NCI-H446 (cell line): ENCODE measurements around the gene GNG13.
"Not testable (repeated sequence)": the region's sequence is repeated elsewhere in the genome, so short reads cannot be mapped to it uniquely, and the experiment has no call there.

Experiments
- DNase-seq, 2 experiments: peaks; one replicate each; lab custom pipeline; 2025; lab: John Stamatoyannopoulos, UW

GNG13 gene

DNA sequence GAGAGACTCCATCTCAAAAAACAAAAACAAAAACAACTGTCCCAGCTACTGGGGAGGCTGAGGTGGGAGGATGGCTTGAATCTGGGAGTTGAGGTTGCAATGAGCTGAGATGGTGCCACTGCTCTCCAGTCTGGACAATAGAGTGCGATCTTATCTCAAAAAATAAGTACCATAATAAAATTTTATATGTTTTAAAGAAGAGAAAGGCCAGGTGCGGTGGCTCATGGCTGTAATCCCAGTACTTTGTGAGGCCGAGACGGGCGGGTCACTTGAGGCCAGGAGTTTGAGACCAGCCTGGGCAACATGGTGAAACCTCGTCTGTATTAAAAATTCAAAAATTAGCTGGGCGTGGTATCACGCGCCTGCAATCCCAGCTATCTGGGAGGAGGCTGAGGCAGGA lies 23.7 kb downstream of the GNG13 start:
- no peak for DNase-seq

DNA sequence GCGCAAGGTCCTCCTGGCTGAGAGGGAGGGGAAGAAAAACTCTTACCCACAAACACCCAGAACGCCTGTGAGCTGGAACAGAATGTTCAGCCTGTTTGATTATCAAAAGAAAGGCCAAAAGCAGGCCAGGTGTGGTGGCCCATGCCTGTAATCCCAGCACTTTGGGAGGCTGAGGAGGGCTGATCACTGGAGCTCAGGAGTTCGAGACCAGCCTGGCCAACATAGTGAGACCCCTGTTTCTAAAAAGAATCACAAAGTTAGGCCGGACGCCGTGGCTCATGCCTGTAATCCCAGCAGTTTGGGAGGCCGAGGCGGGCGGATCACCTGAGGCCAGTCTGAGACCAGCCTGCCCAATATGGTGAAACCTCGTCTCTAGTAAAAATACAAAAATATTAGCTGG lies 24.2 kb downstream of the GNG13 start:
- DNase-seq = not testable (repeated sequence)

DNA sequence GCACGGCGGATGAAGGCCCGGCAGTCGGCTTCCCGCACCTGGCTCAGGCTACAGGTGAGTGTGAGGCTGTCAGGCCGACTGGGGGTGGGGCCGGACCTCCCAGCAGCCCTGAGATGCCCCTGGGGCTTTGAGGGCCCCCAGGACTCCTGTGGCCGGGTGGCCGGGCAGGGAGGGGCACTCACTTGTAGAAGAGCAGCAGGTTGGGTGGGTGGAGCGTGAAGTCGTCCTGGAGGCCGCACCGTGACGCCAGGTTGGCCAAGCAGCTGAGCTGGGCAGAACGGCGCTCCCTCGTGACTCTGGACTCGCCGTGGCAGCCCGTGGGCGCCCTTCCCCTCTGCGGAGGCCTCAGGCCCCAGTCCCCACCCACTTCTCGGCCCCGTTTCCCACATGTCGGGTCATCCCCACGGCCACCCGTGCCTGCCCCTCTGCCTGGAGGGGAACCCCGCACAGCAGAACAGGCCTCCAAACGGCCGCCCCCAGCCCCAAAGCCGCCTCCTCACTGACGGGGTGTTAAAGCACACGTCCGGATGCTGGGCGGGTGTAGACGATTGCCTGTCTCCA lies 25.2 kb downstream of the GNG13 start:
- no peak for DNase-seq

DNA sequence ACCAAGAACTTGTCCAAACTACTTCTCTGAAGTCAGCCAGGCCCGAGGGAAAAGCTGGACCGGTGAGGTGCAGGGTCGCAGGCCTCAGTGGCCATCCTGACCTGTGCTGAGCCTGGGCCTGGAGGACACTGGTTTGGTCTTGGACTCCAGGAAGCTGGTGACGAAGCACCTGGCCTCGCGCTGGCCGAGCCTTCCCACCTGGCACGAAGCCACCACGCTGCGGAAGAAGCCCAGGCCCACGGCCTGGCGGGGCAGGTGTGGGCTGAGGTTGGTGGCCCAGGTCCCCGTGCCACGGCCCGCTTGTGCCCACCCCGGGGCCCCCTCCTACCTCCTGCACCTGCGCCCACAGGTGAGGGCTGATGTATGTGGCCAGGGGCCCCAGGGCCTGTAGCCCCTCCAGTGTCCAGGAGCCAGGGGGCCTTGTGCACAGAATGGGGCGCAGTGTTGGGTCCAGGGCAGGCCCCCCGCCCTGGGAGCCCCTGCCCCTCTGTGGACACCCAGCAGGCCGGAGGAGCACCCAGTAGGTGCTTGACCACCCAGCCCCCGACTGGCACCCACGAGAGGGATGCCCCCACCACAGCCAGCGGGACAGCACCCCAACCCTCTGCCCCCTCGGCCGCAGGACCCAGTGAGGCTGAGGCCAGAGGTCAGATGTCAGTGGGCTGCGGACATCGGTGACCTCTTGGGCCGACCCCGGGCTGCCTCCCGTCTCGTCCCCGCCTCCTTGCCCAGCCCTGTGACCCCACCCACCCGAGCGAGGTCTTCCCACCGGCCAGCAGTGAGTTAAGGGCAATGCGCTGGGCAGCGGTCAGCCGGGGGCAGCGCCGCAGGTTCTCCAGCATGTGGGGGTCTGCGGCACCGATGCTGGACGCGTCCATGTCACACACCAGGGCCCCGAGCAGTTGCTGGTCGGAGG lies 26.2 kb downstream of the GNG13 start:
- no peak for DNase-seq

DNA sequence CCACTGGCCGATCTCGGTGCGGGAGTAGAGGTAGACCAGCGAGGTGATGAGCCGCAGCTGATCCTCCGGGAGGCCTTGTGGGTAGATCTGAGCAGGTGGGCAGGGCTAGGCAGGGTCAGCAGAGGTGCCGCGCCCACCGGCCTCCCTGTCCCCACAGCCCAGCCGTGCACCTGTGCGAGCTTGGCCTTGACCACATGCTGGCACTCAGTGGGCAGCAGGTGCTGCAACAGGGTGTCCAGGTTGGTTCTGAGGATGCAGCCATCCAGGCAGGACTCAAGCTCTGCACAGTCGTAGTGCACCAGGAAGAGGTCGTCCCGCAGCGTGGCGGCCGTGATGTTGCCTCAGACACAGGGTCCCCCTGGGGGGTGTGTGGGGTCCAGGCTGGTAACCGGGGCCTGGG lies 27.6 kb downstream of the GNG13 start:
- DNase-seq = no peak

DNA sequence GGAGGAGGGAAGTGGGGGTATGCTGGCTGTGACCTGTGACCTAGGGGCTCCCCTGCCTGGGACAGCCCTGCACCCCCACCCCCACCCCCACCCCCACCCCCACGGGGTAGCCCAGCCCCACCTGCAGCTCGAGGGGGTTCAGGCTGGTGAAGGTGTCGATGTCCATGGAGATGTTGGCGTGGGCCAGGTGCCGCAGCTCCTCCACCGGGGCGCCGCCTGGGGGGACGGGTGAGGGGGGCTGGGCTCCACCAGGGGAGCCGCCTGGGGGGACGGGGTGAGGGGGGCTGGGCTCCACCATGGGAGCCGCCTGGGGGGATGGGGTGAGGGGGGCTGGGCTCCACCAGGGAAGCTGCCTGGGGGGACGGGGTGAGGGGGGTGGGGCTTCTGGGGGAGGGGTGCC lies 30.1 kb downstream of the GNG13 start:
- no peak for DNase-seq

DNA sequence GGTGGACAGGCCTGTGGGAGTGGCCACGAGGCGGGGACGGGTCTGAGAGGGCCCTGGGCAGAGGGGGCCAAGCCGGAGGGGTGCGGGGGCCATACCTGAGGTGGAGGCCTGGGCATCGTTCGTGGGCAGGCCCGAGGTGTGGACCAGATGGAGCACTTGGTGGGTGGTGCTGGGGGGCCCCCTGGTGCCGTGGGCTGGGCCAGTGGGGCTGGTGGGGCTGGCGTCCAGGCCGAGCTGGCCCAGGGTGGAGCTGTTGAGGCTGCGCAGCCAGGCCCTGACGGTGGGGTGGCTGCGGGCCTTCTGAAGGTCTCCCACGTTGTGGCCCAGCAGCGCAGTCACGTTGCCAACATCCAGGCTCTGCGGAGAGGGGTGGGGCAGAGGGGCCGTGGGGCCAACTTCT lies 30.6 kb downstream of the GNG13 start:
- DNase-seq = no peak

DNA sequence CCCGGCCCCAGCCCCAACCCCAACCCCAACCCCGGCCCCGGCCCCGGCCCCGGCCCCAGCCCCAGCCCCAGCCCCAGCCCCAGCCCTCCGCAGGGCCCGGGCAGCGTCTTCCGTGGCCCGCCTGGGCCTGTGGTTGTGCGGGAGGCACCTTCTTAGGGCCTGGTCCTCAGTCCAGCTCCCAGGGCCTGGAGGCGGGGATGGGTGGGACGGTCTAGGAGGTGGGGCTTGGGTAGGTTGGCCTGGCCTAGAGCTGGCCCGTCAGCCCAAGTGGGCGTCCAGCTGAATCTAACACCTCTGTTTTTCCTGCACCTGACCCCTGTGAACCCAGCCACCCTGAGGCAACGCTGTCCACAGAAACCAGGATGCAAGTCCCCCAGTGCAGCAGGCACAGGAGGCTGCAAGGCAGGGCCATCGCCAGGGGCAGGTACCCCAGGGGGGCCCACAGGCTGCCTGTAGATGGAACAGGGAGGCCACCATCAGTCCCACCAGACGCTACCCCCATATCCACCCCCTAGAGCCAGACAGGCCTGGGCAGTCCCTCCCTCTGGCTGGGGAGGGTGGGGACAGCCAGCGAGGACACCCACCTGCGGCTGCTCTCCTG lies 31.2 kb downstream of the GNG13 start:
- no peak for DNase-seq

DNA sequence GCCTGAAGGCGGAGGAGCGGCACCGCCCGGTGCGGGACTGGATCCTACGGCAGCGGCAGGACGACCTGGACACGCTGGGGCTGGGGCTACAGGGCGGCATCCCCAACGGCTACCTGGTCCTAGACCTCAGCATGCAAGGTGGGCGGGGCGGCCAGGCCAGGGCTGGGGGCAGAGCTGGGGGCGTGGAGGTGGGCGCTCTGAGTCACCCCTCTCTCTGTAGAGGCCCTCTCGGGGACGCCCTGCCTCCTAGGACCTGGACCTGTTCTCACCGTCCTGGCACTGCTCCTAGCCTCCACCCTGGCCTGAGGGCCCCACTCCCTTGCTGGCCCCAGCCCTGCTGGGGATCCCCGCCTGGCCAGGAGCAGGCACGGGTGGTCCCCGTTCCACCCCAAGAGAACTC lies 32.1 kb downstream of the GNG13 start:
- no peak for DNase-seq

DNA sequence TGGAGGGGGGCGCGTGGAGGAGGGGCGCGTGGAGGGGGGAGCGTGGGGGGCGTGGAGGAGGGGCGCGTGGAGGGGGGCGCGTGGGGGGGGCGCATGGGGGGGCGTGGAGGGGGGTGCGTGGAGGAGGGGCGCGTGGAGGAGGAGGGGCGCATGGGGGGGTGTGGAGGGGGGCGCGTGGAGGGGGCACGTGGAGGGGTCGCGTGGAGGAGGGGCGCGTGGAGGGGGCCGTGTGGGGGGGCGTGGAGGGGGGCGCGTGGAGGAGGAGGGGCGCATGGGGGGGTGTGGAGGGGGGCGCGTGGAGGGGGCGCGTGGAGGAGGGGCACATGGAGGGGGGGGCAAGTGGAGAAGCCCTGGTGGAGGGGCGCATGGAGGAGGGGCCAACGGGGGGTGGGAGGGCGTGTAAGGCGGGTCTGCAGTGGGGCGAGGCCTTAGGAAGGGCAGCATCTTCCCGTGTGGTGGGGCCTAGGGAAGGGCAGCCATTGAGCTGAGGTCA lies 32.7 kb downstream of the GNG13 start:
- DNase-seq = no peak

DNA sequence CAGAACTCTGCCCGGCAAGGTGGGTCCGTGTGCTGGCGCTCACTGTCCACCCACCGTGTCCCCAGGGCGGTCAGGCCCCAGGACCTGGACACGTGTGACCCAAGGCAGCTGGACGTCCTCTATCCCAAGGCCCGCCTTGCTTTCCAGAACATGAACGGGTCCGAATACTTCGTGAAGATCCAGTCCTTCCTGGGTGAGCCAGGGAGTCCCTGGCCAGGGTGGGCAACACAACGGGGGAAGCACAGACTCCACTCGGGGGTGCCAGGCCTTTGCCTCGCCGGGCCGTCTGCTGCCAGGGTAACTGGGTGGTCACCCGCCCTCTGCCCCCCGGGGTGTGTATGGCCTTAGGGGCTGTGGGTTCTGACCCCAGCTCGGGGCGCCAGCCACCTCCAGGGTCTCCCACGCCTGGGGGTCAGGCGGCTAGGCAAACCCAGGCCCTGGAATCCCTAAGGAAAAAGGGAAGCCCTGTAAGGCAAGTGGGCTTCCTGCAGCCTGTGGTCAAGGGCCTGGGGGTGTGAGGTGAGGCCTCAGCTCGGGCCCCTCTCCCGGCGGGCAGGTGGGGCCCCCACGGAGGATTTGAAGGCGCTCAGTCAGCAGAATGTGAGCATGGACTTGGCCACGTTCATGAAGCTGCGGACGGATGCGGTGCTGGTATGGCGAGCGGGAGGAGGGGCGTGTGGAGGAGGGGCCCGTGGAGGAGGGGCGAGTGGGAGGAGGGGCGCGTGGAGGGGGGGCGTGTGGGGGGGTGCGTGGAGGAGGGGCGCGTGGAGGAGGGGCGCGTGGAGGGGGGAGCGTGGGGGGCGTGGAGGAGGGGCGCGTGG lies 33.5 kb downstream of the GNG13 start:
- DNase-seq = no peak

DNA sequence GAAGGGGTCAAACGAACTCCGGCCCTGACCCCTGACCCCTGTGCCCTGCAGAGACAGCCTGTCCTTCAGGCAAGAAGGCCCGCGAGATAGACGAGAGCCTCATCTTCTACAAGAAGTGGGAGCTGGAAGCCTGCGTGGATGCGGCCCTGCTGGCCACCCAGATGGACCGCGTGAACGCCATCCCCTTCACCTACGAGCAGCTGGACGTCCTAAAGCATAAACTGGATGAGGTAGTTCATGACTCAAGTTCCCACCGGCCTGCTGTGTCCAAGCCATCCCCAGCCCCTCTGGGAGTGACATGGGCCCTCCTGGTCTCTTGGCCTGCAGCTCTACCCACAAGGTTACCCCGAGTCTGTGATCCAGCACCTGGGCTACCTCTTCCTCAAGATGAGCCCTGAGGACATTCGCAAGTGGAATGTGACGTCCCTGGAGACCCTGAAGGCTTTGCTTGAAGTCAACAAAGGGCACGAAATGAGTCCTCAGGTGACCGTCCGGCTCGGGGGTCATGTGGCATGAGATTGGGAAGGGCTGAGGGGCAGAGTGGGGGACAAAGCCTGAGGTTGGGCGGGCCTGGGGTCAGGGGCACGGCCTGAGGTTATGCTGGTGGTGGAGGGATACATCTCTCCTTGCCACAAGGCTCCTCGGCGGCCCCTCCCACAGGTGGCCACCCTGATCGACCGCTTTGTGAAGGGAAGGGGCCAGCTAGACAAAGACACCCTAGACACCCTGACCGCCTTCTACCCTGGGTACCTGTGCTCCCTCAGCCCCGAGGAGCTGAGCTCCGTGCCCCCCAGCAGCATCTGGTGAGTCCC lies 34.3 kb downstream of the GNG13 start:
- no peak for DNase-seq

DNA sequence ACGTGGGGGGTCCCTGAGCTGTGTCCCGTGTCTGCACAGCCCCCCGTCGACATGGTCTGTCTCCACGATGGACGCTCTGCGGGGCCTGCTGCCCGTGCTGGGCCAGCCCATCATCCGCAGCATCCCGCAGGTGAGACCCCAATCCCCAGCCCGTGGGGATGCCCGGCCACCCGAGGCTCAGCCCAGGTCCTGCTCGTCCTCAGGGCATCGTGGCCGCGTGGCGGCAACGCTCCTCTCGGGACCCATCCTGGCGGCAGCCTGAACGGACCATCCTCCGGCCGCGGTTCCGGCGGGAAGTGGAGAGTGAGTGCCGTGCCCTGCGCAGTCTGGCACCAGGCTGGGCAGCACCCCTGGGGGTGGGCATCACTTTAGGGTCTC lies 35.1 kb downstream of the GNG13 start:
- no peak for DNase-seq

DNA sequence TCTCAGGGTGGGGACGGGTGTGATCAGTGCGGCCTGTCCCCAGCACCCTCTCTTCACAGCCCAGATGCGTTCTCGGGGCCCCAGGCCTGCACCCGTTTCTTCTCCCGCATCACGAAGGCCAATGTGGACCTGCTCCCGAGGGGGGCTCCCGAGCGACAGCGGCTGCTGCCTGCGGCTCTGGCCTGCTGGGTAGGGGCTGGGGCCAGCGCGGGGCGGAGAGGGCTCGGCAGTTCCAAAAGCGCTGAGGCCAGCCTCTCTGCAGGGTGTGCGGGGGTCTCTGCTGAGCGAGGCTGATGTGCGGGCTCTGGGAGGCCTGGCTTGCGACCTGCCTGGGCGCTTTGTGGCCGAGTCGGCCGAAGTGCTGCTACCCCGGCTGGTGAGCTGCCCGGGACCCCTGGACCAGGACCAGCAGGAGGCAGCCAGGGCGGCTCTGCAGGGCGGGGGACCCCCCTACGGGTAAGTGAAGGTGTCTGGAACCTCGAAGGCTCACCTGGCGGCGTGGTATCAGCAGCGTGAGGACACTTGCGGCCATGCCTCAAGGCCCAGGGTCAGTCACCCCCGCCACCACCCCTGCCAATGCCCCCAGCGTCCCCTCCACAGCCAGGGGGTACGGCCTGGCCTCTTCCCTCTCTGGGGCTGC lies 35.6 kb downstream of the GNG13 start:
- DNase-seq = no peak

DNA sequence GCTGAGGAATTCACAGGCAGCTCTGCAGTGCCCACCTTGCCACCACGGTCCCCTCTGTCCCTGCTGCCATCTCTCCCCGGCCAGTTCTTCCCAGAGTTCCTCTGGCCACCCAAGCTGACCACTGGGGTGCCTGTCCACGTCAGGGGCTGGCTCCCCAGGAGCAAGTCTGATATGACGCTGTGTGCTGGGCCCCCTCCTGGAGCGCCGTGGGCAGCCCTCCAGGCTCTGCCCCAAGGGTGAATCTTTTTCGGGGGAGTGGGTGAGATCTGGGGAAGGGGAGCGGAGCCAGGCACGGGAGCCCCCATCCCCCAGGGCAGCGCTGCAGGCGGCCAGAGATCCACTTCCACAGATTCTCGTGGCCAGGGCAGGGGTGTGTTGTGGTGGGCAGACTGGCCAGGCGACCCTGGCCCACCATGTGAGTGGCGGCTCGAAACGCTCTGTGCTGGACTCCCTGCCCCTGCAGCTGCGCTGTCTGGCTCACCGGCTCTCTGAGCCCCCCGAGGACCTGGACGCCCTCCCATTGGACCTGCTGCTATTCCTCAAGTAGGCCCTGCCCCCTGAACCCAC lies 36.3 kb downstream of the GNG13 start:
- no peak for DNase-seq

DNA sequence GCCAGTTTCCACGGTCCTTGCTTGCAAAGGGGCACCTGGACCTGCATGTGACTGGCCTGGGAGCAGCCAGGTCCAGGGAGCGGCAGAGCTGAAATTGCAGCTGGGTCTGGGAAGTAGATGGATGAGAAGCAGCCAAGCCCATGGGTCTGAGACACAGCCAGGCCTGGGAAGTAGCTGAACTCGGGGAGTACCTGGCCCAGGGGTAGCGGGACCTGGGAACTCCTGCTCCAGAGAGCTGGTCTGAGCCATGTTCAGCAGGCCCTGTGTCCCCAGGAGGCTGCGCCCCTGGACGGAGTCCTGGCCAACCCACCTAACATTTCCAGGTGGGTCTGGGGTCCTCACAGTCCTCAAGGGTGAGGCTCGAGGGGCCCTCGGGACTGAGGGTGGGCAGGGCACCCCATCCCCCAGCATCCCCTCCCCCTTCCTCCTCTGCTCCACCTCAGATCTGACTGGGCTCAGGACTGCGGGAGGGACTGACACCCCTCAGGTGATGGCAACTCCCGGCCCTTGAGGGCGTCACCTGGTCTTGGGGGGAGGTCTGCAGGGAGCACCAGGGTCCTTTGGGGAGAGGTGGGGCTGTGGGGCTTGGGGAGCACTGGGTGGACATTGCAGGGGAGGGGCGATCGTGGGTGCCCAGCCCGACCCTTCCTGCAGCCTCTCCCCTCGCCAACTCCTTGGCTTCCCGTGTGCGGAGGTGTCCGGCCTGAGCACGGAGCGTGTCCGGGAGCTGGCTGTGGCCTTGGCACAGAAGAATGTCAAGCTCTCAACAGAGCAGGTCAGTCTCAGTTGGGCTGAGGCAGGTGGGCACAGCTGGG lies 37.0 kb downstream of the GNG13 start:
- DNase-seq = no peak

DNA sequence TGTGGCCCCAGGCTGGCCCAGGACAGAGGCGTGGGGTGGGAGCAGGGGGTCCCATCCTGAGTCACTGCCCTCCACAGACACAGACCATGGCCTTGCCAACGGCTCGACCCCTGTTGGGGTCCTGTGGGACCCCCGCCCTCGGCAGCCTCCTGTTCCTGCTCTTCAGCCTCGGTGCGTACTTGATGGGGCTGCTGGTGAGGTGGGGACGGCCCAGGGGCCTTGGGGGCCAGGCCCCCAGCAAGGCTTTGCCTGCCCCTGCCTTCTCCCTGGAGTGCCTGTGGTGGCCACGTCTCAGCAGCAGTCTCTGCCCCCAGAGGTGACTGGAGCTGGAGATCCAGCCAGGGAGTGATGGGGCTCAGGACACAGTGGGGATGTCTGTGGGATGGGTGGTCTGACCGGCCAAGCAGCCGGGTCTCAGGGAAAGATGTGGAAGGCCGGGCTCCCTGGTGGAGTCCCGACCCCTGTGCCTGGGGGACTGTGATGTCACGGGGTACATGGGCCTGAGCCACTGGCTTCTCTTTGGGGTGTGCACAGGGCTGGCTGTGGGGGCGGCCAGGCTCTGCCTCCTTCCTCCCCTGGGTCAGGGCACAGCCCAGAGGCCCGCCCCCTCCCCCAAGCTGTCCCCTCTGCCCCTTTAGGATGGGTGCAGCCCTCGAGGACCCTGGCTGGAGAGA lies 37.8 kb downstream of the GNG13 start:
- no peak for DNase-seq

DNA sequence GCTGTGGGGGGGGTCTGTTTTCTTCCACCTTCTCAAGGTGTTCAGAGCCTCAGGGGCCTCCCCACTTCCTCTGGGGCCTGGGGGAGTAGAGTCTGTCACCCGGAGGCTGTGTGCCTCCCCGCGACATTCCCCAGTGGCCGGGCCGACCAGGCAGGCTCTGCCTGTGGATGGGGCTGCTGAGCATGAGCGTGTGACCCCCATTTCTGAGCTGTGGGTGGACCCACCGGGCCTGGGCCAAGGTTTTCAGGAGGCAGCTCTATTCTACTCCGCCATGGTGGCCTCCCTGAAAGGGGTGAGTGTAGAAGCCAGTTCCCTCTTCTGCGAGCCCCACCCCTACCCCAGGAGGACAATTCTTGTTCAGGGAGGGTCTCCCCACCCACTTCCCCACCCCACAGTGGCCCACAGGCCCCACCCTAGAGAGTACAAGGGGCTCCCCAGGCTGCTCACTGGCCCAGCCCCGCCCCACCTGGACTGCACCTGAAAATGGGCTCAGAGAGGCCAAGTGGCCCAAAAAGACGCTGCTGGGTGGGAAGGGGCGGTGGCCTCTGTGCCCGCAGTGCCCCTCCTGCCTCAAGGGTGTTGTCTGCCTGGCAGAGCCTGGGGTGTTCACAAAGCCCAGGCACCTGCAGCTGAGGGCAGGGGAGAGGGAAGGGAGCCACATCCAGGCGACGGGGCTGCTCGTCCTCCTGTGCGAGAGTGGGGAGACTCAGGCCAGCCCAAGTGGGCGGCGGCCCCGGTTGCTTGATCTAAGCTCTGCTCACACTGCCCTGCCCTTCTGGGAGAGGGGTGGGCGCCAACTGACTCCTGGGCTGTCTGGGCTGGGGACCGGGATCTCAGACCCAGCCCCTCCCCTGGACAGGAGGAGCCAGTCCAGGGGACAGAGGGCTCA lies 38.7 kb downstream of the GNG13 start:
- no peak for DNase-seq
